Measurements from ENCODE around the gene SLC38A3. TPM values are rescaled to one million over a fixed set of nuclear protein-coding genes. Genes with fewer than 3 reads are reported as not detected.

SLC38A3 gene
- total and polyA plus RNA-seq, 9 of the 15 experiments (the other 6 are each of a cell fraction or from before 2014, with no cell fraction given) = 0.09 to 0.38 (median 0.16) TPM; not detected in 6

DNA sequence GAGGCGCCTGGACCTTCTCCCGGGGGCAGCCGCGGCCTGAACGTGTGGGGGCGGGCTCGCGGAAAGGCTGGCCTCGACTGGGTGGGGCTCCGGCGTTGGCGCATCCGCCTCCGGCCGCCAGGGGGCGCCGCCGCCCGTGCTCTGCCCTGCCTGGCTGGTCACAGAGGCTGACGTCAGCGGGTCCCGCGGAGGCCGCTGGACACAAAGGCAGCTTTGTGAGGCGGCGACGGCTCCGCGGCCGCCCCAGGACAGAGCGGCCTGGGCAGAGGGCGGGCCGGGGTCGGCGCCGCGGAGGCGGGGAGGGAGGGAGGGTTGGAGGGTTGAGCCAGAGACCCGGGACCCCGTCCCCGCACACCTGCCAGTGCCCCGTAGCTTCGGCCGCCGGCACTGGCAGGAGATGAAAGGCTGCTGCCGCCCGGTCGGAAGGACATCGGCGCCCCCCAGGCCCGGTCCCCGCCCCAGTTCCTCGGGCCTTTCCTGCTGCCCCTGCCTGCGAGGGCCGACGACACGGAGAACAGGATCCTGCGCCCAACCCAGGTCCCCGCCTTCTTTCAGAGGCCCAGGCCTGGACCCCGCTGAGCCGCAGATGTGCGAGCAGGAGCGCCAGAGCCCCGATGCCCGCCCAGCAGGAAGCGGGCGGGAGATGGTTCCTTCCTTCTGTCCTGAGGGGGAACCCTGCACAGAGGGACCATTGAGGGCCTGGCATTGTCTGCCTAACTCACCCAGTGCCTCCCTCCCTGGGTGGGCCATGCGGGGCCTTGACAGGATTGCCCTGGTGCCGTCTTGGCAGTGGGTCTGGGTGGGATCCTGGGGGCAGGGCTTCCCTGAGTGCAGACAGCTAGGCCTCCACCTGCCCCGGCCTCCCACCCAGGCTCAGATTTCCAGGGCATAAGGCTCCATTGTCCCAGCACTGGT is 55.2 kb downstream of the SLC38A3 start (continued):
- TF ChIP-seq, protein P1, sequence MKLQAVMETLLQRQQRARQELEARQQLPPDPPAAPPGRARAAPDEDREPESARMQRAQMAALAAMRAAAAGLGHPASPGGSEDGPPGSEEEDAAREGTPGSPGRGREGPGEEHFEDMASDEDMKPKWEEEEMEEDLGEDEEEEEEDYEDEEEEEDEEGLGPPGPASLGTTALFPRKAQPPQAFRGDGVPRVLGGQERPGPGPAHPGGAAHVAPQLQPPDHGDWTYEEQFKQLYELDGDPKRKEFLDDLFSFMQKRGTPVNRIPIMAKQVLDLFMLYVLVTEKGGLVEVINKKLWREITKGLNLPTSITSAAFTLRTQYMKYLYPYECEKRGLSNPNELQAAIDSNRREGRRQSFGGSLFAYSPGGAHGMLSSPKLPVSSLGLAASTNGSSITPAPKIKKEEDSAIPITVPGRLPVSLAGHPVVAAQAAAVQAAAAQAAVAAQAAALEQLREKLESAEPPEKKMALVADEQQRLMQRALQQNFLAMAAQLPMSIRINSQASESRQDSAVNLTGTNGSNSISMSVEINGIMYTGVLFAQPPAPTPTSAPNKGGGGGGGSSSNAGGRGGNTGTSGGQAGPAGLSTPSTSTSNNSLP (IDR thresholded peaks at IDR 0.05; ENCODE audit: borderline replicate concordance, low read depth, low read length) = no peak
- TF ChIP-seq ZNF217 (CRISPR knock-in tag; IDR thresholded peaks at IDR 0.05) (no peak), POU5F1 (IDR thresholded peaks at IDR 0.05; ENCODE audit: borderline replicate concordance, low read depth, low read length, partially characterized antibody) (no peak), SNRNP70 (optimal IDR thresholded peaks at IDR 0.05; ENCODE audit: low read depth, low read length) (no peak), CBX1 (IDR thresholded peaks at IDR 0.05; ENCODE audit: low read depth) (no peak), BRD4 (IDR thresholded peaks at IDR 0.05) (no peak), CBX5 (IDR thresholded peaks at IDR 0.05; ENCODE audit: borderline replicate concordance, low read depth) (no peak), ZNF146 (CRISPR knock-in tag; IDR thresholded peaks at IDR 0.05; ENCODE audit: unreplicated experiment) (no peak), ZC3H4 (CRISPR knock-in tag; IDR thresholded peaks at IDR 0.05; ENCODE audit: borderline replicate concordance) (no peak), ILK (tag; IDR thresholded peaks at IDR 0.05; ENCODE audit: borderline replicate concordance, low read depth) (no peak), ZNF75A (CRISPR knock-in tag; IDR thresholded peaks at IDR 0.05) (no peak), ZNF347 (CRISPR knock-in tag; IDR thresholded peaks at IDR 0.05; ENCODE audit: low read depth) (no peak), CSDE1 (IDR thresholded peaks at IDR 0.05) (no peak), ZFX (CRISPR knock-in tag; IDR thresholded peaks at IDR 0.05) (peak; percentile 94), KDM1A (IDR thresholded peaks at IDR 0.05) (no peak), CGGBP1 (CRISPR knock-in tag; IDR thresholded peaks at IDR 0.05) (no peak), ZNF274 (IDR thresholded peaks at IDR 0.05; ENCODE audit: borderline replicate concordance, low read depth, low read length) (no peak), TRIM24 (IDR thresholded peaks at IDR 0.05) (no peak), LEF1 (IDR thresholded peaks at IDR 0.05) (no peak), CTBP1 (IDR thresholded peaks at IDR 0.05; ENCODE audit: borderline replicate concordance) (peak; percentile 54; the same call in 1 of the 2 replicates), GABPA (tag; conservative IDR thresholded peaks at IDR 0.05; ENCODE audit: low read depth) (no peak), SAFB (IDR thresholded peaks at IDR 0.05; ENCODE audit: borderline replicate concordance, low read depth, low read length) (no peak), HSF4 (CRISPR knock-in tag; IDR thresholded peaks at IDR 0.05; ENCODE audit: borderline replicate concordance) (no peak)
- TF ChIP-seq, protein P2, sequence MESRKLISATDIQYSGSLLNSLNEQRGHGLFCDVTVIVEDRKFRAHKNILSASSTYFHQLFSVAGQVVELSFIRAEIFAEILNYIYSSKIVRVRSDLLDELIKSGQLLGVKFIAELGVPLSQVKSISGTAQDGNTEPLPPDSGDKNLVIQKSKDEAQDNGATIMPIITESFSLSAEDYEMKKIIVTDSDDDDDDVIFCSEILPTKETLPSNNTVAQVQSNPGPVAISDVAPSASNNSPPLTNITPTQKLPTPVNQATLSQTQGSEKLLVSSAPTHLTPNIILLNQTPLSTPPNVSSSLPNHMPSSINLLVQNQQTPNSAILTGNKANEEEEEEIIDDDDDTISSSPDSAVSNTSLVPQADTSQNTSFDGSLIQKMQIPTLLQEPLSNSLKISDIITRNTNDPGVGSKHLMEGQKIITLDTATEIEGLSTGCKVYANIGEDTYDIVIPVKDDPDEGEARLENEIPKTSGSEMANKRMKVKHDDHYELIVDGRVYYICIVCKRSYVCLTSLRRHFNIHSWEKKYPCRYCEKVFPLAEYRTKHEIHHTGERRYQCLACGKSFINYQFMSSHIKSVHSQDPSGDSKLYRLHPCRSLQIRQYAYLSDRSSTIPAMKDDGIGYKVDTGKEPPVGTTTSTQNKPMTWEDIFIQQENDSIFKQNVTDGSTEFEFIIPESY (CRISPR knock-in tag; IDR thresholded peaks at IDR 0.05) = peak; percentile 39; the same call in 1 of the 2 replicates

Data from K562 (cell line).